ENCODE results near the gene WASHC2A.
"Not testable (repeated sequence)": the region's sequence is repeated elsewhere in the genome, so short reads cannot be mapped to it uniquely, and the experiment has no call there.

- TF ChIP-seq POLR2A (IDR thresholded peaks at IDR 0.05; ENCODE audit: low read depth); POLR2AphosphoS5 (IDR thresholded peaks at IDR 0.05); CTCF (IDR thresholded peaks at IDR 0.05): not testable (repeated sequence)
Measured at GRCh38 chr10:50096722-50097121, 29.0 kb downstream of the WASHC2A start.

Data from esophagus muscularis mucosa (tissue), 3 donors.